OCI-LY3 (cell line): Measurements from ENCODE around the gene RBM19.

Experiments
- CTCF ChIP-seq: fragments of 200-600, 300-600 bp; sonication (generic); IDR thresholded peaks from 2 replicates; pipeline ENCODE4 v1.5.1; 2014; ENCODE audit warnings: antibody characterized with exemption, low read length, low read depth
- EZH2phosphoT487 ChIP-seq: fragments of 200-600 bp; shearing (Covaris generic); IDR thresholded peaks from 2 replicates; pipeline ENCODE4 v1.6.1; 2018; ENCODE audit warnings: antibody characterized with exemption, mixed run types, low read depth

DNA sequence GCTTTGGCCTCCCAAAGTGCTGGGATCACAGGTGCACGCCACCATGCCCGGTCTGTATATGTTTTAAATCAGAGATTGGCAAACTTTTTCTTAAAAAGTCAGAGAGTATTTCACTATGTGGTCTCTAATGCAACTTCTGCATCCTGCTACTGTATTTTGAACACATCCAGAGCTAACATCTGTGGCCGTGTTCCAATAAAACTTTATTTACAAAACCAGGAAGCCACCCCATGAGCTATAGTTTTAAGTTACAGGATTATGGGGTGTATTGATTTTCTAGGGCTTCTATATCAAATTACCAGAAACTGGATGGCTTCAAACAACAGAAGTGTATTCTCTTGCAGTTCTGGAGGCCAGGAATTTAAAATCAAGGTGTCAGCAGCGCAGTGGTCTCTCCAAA lies 5.3 kb upstream of the RBM19 start:
- TF ChIP-seq CTCF (no peak), EZH2phosphoT487 (no peak)
